ENCODE results near the gene XRN1. TPM values are rescaled to one million over a fixed set of nuclear protein-coding genes. Genes with fewer than 3 reads are reported as not detected.

Gene XRN1
- total RNA-seq, 1 donor, result 57.5 TPM

GRCh38 chr3:142468456-142468855, 20.6 kb upstream of the XRN1 start:
- H3K4me2 ChIP-seq (ENCODE audit: insufficient read depth, low read length), result no peak overlapping the region
- no peaks in the 10 kb centered on the region for H3K27me3 ChIP-seq (ENCODE audit: insufficient read depth, low read length)
- no peaks in the 10 kb centered on the region for H3K79me2 ChIP-seq (ENCODE audit: insufficient read depth, low read length)
- H2AFZ ChIP-seq (ENCODE audit: low read length), result no peak overlapping the region
- no peaks in the 10 kb centered on the region for H4K20me1 ChIP-seq (ENCODE audit: insufficient read depth, low read length)
- no peak overlapping the region for H3K27ac ChIP-seq (ENCODE audit: low read depth, low read length)
- H3K4me1 ChIP-seq (ENCODE audit: insufficient read depth, low read length), result no peaks in the 10 kb centered on the region
- no peaks in the 10 kb centered on the region for H3K9me3 ChIP-seq (ENCODE audit: low read depth, low read length)
- no peak for DNase-seq (ENCODE audit: insufficient read length, low spot score, missing footprints)
- no peak overlapping the region for H3K4me3 ChIP-seq (ENCODE audit: insufficient read depth, low read length)
- no peak for TF ChIP-seq CTCF (IDR thresholded peaks at IDR 0.05; ENCODE audit: extremely low read depth, low read depth, low read length)
- no peaks in the 10 kb centered on the region for H3K36me3 ChIP-seq (ENCODE audit: insufficient read depth, low read length)

GRCh38 chr3:142467768-142468167, 19.9 kb upstream of the XRN1 start:
- Histone ChIP-seq H4K20me1 (ENCODE audit: insufficient read depth, low read length) (no peaks in the 10 kb centered on the region), H3K36me3 (ENCODE audit: insufficient read depth, low read length) (no peaks in the 10 kb centered on the region), H3K4me2 (ENCODE audit: insufficient read depth, low read length) (no peak overlapping the region), H3K4me3 (ENCODE audit: insufficient read depth, low read length) (no peak overlapping the region), H3K9me3 (ENCODE audit: low read depth, low read length) (no peaks in the 10 kb centered on the region), H3K4me1 (ENCODE audit: insufficient read depth, low read length) (no peaks in the 10 kb centered on the region), H3K79me2 (ENCODE audit: insufficient read depth, low read length) (no peaks in the 10 kb centered on the region), H3K27me3 (ENCODE audit: insufficient read depth, low read length) (no peaks in the 10 kb centered on the region), H2AFZ (ENCODE audit: low read length) (no peak overlapping the region), H3K27ac (ENCODE audit: low read depth, low read length) (no peak overlapping the region)
- no peak for TF ChIP-seq CTCF (IDR thresholded peaks at IDR 0.05; ENCODE audit: extremely low read depth, low read depth, low read length)
- DNase-seq (ENCODE audit: insufficient read length, low spot score, missing footprints), result no peak

GRCh38 chr3:142460689-142461088, 12.9 kb upstream of the XRN1 start:
- no peaks in the 10 kb centered on the region for H3K79me2 ChIP-seq (ENCODE audit: insufficient read depth, low read length)
- no peaks in the 10 kb centered on the region for H4K20me1 ChIP-seq (ENCODE audit: insufficient read depth, low read length)
- no peak overlapping the region for H3K27ac ChIP-seq (ENCODE audit: low read depth, low read length)
- H3K4me3 ChIP-seq (ENCODE audit: insufficient read depth, low read length), result no peak overlapping the region
- H3K27me3 ChIP-seq (ENCODE audit: insufficient read depth, low read length), result no peaks in the 10 kb centered on the region
- DNase-seq (ENCODE audit: insufficient read length, low spot score, missing footprints), result no peak
- no peak overlapping the region for H2AFZ ChIP-seq (ENCODE audit: low read length)
- H3K4me2 ChIP-seq (ENCODE audit: insufficient read depth, low read length), result no peak overlapping the region
- no peaks in the 10 kb centered on the region for H3K4me1 ChIP-seq (ENCODE audit: insufficient read depth, low read length)
- peaks cover 14% of the 10 kb centered on the region for H3K36me3 ChIP-seq (ENCODE audit: insufficient read depth, low read length)
- no peaks in the 10 kb centered on the region for H3K9me3 ChIP-seq (ENCODE audit: low read depth, low read length)
- no peak for TF ChIP-seq CTCF (IDR thresholded peaks at IDR 0.05; ENCODE audit: extremely low read depth, low read depth, low read length)

GRCh38 chr3:142459929-142460328, 12.1 kb upstream of the XRN1 start:
- Histone ChIP-seq H3K27me3 (ENCODE audit: insufficient read depth, low read length) (no peaks in the 10 kb centered on the region), H3K36me3 (ENCODE audit: insufficient read depth, low read length) (peaks cover 14% of the 10 kb centered on the region), H3K9me3 (ENCODE audit: low read depth, low read length) (no peaks in the 10 kb centered on the region), H4K20me1 (ENCODE audit: insufficient read depth, low read length) (no peaks in the 10 kb centered on the region), H2AFZ (ENCODE audit: low read length) (no peak overlapping the region), H3K4me2 (ENCODE audit: insufficient read depth, low read length) (no peak overlapping the region), H3K79me2 (ENCODE audit: insufficient read depth, low read length) (no peaks in the 10 kb centered on the region), H3K4me1 (ENCODE audit: insufficient read depth, low read length) (no peaks in the 10 kb centered on the region), H3K4me3 (ENCODE audit: insufficient read depth, low read length) (no peak overlapping the region), H3K27ac (ENCODE audit: low read depth, low read length) (no peak overlapping the region)
- DNase-seq (ENCODE audit: insufficient read length, low spot score, missing footprints), result no peak
- TF ChIP-seq CTCF (IDR thresholded peaks at IDR 0.05; ENCODE audit: extremely low read depth, low read depth, low read length), result no peak

All from osteoblast (primary cell).